Muscle layer of duodenum (tissue), 2 donors: ENCODE measurements around the gene ZXDA.
"Not testable (repeated sequence)": the region's sequence is repeated elsewhere in the genome, so short reads cannot be mapped to it uniquely, and the experiment has no call there.

ENCODE experiments used
- H3K27ac ChIP-seq: one replicate; pipeline ENCODE4 v1.7.0; 2013; ENCODE audit warnings: mild to moderate bottlenecking, low read length
- H3K27me3 ChIP-seq: one replicate; pipeline ENCODE4 v1.7.0; 2013; ENCODE audit warnings: low read depth, mild to moderate bottlenecking, control low read depth, low read length
- H3K36me3 ChIP-seq, 2 donors: one replicate each; pipeline ENCODE4 v1.7.0; 2013; ENCODE audit warnings: low read length in 2 of 2, control low read depth in 1 of 2, mild to moderate bottlenecking in 1 of 2; ENCODE audit not compliant: insufficient read depth in 2 of 2, control insufficient read depth in 1 of 2
- H3K4me1 ChIP-seq, 2 donors: one replicate each; pipeline ENCODE4 v1.7.0; 2013; ENCODE audit warnings: low read length in 2 of 2, mild to moderate bottlenecking in 2 of 2, control low read depth in 1 of 2, moderate library complexity in 1 of 2; ENCODE audit not compliant: insufficient read depth in 2 of 2, control insufficient read depth in 1 of 2
- H3K4me3 ChIP-seq, 2 donors: one replicate each; pipeline ENCODE4 v1.7.0; 2013; ENCODE audit warnings: low read length in 2 of 2, low read depth in 1 of 2, mild to moderate bottlenecking in 1 of 2
- H3K9me3 ChIP-seq, 2 donors: one replicate each; pipeline ENCODE4 v1.7.0; 2013; ENCODE audit warnings: low read length in 2 of 2, control low read depth in 1 of 2, mild to moderate bottlenecking in 1 of 2; ENCODE audit not compliant: control insufficient read depth in 1 of 2
- donor health status: healthy.

ZXDA gene

GRCh38 chrX:57910287-57910912 lies at the start of gene ZXDA:
Gene ZXDA (minus strand): TSS chrX:57910458. CDS start chrX:57910420, 38 bp downstream.
- not testable (repeated sequence) for H3K27ac ChIP-seq, H3K9me3 ChIP-seq, H3K27me3 ChIP-seq, H3K36me3 ChIP-seq
- Histone ChIP-seq H3K4me1 (peaks cover 0 to 10% of the 10 kb centered on the region in 2 donors), H3K4me3 (peak within 1 kb of the TSS; percentile 11 to 56)

- Histone ChIP-seq H3K4me3 (no peak overlapping the region), H3K36me3 (no peaks in the 10 kb centered on the region), H3K27me3 (no peaks in the 10 kb centered on the region), H3K4me1 (no peaks in the 10 kb centered on the region), H3K27ac (no peak overlapping the region), H3K9me3 (peaks cover 0 to 2% of the 10 kb centered on the region in 2 donors)
Measured at GRCh38 chrX:57952320-57952678, 42.0 kb upstream of the ZXDA start.

GRCh38 chrX:57951666-57952319 lies 41.5 kb upstream of the ZXDA start:
- Histone ChIP-seq H3K4me3 (no peak overlapping the region), H3K9me3 (peaks cover 0 to 2% of the 10 kb centered on the region in 2 donors), H3K36me3 (no peaks in the 10 kb centered on the region), H3K4me1 (no peaks in the 10 kb centered on the region), H3K27ac (no peak overlapping the region), H3K27me3 (no peaks in the 10 kb centered on the region)

GRCh38 chrX:57933321-57933720 lies 23.1 kb upstream of the ZXDA start:
- Histone ChIP-seq H3K36me3 (no peaks in the 10 kb centered on the region), H3K27me3 (no peaks in the 10 kb centered on the region), H3K27ac (no peak overlapping the region), H3K4me1 (no peaks in the 10 kb centered on the region), H3K4me3 (no peak overlapping the region), H3K9me3 (no peaks in the 10 kb centered on the region)

GRCh38 chrX:57932266-57932665 lies 22.0 kb upstream of the ZXDA start:
- H3K4me3 ChIP-seq, result no peak overlapping the region
- no peaks in the 10 kb centered on the region for H3K27me3 ChIP-seq
- no peaks in the 10 kb centered on the region for H3K4me1 ChIP-seq
- no peaks in the 10 kb centered on the region for H3K9me3 ChIP-seq
- H3K27ac ChIP-seq, result no peak overlapping the region
- H3K36me3 ChIP-seq, result no peaks in the 10 kb centered on the region

GRCh38 chrX:57930051-57930450 lies 19.8 kb upstream of the ZXDA start:
- no peak overlapping the region for H3K27ac ChIP-seq
- H3K36me3 ChIP-seq, result no peaks in the 10 kb centered on the region
- no peaks in the 10 kb centered on the region for H3K9me3 ChIP-seq
- no peaks in the 10 kb centered on the region for H3K27me3 ChIP-seq
- H3K4me3 ChIP-seq, result no peak overlapping the region
- no peaks in the 10 kb centered on the region for H3K4me1 ChIP-seq

GRCh38 chrX:57929373-57929772 lies 19.1 kb upstream of the ZXDA start:
- H3K27me3 ChIP-seq, result no peaks in the 10 kb centered on the region
- no peak overlapping the region for H3K27ac ChIP-seq
- H3K4me1 ChIP-seq, result no peaks in the 10 kb centered on the region
- no peak overlapping the region for H3K4me3 ChIP-seq
- H3K9me3 ChIP-seq, result no peaks in the 10 kb centered on the region
- H3K36me3 ChIP-seq, result no peaks in the 10 kb centered on the region

- Histone ChIP-seq H3K27me3 (no peaks in the 10 kb centered on the region), H3K27ac (no peak overlapping the region), H3K9me3 (no peaks in the 10 kb centered on the region), H3K36me3 (no peaks in the 10 kb centered on the region), H3K4me3 (no peak overlapping the region), H3K4me1 (no peaks in the 10 kb centered on the region)
Measured at GRCh38 chrX:57925806-57926205, 15.5 kb upstream of the ZXDA start.

GRCh38 chrX:57918750-57919436 lies 8.6 kb upstream of the ZXDA start:
- H3K27ac ChIP-seq, result no peak overlapping the region
- H3K36me3 ChIP-seq, result no peaks in the 10 kb centered on the region
- no peak overlapping the region for H3K4me3 ChIP-seq
- no peaks in the 10 kb centered on the region for H3K4me1 ChIP-seq
- H3K9me3 ChIP-seq, result no peaks in the 10 kb centered on the region
- no peaks in the 10 kb centered on the region for H3K27me3 ChIP-seq

GRCh38 chrX:57915680-57916079 lies 5.4 kb upstream of the ZXDA start:
- Histone ChIP-seq H3K4me1 (peaks cover 0 to 4% of the 10 kb centered on the region in 2 donors), H3K36me3 (no peaks in the 10 kb centered on the region), H3K4me3 (no peak overlapping the region), H3K27me3 (no peaks in the 10 kb centered on the region), H3K27ac (no peak overlapping the region), H3K9me3 (no peaks in the 10 kb centered on the region)

- Histone ChIP-seq H3K4me1 (peaks cover 0 to 10% of the 10 kb centered on the region in 2 donors), H3K4me3 (peak overlapping the region in 1 of 2 donors; percentile 56)
- H3K27me3 ChIP-seq, H3K36me3 ChIP-seq, H3K9me3 ChIP-seq, H3K27ac ChIP-seq: not testable (repeated sequence)
Measured at GRCh38 chrX:57909595-57910286, 517 bp downstream of the ZXDA start.
